ENCODE data around the gene ATP10A. TPM values are rescaled to one million over a fixed set of nuclear protein-coding genes. Genes with fewer than 3 reads are reported as not detected.

ATP10A gene
- total RNA-seq, 1 donor from 2014 or later, result 60.2 TPM

DNA sequence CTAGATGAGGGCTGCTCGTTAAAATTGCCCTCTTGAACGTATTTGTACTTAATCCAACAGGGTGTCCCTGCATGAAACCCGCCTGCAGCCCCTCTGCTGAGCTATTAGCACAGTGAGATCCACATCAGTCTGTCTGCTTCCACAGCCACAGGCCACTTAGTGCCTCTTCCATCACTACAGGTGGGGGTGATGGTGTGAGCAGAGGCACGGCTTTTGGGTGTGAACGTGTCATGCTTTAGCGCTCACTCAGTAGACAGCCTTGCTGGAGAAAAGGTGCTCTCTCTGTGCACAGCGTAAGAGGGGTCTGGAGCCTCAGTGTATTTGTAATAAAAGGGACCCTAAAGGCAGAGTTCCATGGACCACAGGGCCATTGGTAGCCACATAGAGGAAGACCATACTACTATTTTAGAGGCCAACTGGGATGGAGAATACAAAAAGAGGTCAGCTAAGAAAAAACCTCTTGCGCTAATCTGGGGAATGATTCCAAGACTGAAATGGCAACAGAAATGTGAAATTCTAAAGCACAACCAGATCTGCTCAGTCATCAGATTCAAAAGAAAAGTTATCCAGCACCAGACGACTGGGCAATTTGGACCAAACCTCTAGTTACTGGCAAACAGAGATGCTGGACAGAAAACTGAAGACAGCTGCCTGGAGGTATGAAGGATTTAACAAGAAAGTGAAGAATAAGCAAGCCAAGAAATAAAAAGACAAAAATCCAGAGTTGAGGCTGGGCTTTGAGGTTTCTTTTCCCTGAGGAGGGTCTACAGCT, 120.2 kb downstream of the ATP10A start:
- intact Hi-C loops (cut with micrococcal nuclease), result no loop called here

DNA sequence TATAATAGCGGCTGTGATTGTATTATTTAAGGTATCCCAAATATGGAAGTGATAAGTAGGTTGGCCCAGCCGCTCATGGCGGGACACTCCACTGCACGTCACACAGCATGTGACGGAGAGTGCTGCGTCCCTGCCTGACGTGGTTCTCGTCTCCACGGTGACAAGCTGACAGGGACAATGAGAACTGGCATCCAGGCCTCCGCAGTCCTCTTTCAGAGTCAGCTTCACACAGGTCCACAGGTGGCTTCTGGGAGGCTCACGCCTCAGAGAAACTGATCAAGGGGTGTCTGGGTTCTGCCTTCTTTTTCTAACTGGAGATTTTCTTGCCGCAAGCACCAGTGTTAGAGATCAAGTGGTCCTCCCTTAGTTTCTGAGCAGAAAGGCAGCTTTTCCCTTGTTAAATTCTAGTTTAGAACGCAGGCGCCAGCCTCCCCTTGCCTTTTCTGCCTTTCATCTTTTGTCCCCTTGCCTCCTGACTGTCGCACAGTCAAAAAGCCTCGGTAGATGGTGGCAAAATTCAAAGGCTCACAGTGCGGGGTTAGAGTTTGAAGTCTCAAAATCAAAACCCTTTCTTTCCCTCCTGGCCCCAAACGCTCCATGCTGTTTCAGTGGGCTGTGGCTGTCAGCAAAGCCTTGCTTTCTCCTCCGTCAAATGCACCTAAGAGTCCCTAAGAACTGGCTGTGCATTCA, 120.9 kb downstream of the ATP10A start:
- intact Hi-C loops (cut with micrococcal nuclease), result no loop called here

GRCh38 chr15:25741256-25741580, 121.9 kb downstream of the ATP10A start:
- intact Hi-C loops (cut with micrococcal nuclease), result loop anchor here (2.0 kb wide), 1 partner anchor 192 kb away; no protein-coding TSS in a partner anchor

- intact Hi-C loops (cut with micrococcal nuclease), result loop anchor here (2.0 kb wide), 1 partner anchor 192 kb away; no protein-coding TSS in a partner anchor
These were observed 122.5 kb downstream of the ATP10A start for GRCh38 chr15:25740383-25741255.

DNA sequence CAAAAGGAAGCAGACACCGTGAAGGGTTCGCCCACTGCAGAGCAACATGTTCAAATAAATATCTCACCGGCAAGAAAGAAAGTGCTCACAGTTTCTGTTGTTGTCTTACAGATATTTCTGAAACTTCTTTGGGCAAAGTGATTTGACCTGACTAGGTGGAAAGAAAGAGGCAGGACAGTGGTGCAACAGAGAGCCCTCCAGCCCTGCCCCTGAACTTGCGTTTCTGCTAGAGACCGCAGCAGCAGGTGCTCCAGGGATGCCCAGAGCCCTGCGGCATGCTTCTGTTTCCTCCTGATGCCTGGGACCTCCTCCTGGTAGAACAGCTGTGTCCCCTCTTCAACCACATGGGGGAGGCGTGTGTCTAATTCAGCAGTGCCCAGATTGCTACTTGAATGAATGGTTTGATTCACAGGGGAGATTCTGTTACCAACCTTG, 123.4 kb downstream of the ATP10A start:
- intact Hi-C loops (cut with micrococcal nuclease), result loop anchor here (2.0 kb wide), 1 partner anchor 193 kb away; no protein-coding TSS in a partner anchor

DNA sequence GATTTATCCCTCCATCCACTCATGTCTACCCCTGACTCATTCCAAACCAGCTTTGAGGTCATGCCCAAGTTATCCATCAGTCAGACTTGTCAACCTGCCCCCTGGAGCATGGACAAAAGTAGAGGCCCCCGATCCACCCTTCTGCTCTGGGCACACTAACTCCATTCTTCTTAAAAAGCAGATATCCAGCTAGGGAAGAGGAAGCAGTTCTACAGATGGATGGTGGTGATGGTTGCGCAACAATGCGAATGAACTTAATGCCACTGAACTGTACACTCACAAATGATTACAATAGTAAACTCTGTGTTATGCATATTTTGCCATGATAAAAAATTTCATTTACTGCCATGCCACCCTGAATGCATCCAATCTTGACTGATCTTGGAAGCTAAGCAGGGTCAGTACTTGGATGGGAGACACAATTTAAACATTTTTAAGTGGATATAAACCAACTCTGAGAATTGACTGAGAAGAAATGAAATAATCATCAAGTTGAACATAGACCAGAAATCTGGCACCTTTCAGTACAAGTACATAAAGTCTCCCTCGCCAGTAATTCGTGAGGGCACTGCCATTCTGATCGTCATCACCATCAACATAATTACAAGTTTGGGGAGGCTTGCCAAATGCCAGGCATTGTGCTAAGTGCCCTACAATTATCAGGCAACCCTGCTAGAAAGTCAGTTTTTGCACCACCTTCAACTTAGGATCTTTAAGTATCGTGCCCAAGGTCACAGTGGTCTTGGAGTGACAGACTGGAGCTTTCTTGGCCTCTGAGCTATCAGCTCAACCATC, 124.8 kb downstream of the ATP10A start:
- intact Hi-C loops (cut with micrococcal nuclease), result no loop called here

DNA sequence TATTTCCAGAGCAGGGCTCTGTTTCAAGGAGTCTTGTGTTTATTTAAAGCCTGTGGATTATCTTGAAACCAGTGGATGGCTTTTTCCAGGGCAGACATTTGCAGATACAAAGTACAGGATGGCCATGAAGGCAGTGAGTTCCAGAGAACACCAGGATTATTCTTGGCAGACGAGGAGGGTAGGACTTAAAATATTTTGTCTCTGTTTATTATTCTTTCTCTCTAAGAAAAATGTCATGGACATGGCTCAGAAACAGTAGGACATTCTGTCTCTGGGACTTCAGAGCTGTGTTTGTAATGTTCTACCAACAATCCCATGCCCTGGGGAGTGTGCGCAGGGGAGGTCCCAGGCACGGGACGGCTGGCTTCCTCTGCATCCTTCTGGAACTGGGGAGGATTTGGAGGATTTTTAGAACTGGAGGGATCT, 125.9 kb downstream of the ATP10A start:
- intact Hi-C loops (cut with micrococcal nuclease), result no loop called here

DNA sequence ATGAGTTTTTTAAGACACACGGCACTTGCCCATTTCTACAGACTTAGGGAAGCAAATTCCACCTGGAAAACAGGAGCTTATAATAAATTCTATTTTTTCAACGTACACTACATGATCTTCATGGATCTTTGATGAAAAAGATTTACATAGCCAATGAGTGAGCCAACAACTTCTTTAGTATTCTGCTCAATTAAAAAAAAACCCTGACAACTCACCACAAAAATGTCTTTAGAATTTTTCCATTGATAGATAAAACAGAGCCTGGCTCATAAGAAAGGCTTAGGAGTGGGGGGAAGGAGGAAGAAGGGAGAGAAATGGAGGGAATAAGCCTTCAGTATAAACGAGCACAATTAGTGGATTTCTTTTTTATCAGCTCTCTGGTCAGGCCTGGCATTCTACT, 126.7 kb downstream of the ATP10A start:
- intact Hi-C loops (cut with micrococcal nuclease), result no loop called here

- intact Hi-C loops (cut with micrococcal nuclease), result no loop called here
These were observed 127.4 kb downstream of the ATP10A start for GRCh38 chr15:25735550-25736384.

DNA sequence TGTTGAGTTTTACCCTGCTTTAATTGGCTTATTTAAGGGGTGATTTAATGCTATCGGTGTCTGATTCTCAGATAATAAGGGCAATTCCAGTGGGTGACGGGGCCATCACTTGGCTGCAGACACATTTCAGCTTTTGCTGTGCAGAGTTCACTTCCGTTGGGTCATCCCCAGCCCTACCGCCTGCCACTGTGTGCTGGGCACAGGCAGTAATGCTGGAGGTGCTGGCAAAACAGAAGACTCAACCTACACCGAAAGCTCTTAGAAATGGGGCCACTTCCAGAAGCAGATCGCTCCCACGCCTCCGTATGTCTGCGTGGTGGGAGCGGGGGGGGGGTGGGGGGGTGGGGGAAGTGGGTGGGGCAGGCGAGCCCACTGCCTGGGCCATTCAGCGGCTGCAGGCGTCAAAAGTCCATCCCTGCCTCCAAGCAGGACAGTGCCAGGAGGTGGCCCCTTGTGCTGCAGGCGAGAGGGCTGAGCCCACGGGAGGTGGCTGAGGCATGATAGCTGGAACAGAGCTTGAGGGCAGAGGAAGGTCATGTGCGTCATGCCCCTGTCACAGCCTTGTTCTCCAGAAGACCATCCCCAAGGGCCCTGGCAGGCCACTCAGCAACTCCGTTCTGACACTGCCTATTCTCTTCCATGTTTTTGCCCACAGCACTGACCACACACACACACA, 128.3 kb downstream of the ATP10A start:
- intact Hi-C loops (cut with micrococcal nuclease), result no loop called here

GRCh38 chr15:25733856-25734679, 129.1 kb downstream of the ATP10A start:
- intact Hi-C loops (cut with micrococcal nuclease), result no loop called here

GRCh38 chr15:25733036-25733855, 129.9 kb downstream of the ATP10A start:
- intact Hi-C loops (cut with micrococcal nuclease), result no loop called here

DNA sequence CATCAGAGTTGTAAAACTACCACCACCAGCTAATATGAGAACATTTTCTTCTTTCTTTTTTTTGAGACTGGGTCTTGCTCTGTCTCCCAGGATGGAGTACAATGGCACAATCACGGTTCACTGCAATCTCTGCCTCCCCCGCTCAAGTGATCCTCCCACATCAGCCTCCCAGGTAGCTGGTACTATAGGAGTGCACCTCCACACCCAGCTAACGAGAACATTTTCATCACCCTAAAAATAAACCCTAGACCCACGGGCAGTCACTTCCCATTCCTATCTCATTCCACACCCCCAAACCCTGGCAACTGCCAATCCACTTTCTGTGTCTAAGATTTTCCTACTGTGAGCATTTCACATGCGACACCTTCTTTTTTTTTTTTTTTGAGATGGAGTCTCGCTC, 130.9 kb downstream of the ATP10A start:
- intact Hi-C loops (cut with micrococcal nuclease), result no loop called here

GRCh38 chr15:25731411-25731810, 131.7 kb downstream of the ATP10A start:
- intact Hi-C loops (cut with micrococcal nuclease), result no loop called here

DNA sequence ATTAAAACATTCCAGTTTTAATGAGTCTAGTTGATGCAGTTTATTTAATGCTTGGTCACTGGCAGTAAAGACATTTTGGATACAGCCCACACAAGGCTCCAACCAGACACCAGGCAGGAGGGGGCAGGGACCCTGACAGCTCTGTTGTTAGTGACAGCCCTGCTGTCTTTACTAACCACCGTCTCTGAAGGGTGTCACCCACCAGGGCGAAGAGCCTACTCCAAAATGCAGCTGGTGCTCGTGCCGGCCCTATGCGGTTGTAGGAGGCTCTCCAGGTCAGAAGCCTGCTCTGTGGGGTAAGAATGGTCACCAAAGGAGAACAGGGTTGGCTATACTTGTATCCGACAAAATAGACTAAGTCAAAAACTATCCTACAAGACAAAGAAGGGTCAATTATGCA, 132.2 kb downstream of the ATP10A start:
- intact Hi-C loops (cut with micrococcal nuclease), result no loop called here

GRCh38 chr15:25728816-25729215, 134.3 kb downstream of the ATP10A start:
- intact Hi-C loops (cut with micrococcal nuclease), result no loop called here

DNA sequence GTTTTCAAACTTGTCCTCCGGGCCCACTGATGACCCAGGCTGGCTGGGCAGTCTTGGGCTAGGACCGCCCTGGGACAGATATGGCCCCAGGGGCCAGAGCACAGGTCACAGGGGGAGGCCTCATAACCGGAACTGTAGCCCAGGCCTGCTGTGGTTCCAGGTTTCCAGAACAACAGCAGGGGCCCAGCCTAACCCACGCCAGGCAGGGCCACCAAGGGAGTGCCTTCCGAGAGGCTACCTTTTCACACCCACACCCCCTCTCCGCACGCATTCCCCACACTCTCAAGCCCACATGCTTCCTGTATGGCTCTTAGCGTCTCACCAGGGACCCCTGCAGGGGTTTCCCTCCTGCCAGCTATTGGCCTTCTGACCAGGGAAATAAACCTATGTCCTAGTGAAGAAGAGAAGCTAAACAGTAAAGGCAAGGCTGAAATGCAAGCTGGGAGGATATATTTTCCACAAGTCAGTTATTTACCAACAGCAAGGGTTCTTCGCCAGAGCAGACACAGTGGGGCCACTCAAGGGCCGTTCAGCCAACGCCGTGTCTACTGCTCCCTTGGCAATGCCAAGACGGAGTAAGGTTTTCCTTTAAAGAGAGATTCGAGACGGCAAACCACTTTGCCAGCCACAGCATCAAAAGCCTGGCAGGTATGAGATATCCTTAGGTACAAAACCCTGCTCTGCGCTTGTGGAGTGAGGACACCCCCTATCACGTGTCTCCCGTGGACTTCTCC, 135.1 kb downstream of the ATP10A start:
- intact Hi-C loops (cut with micrococcal nuclease), result no loop called here

Data from T-helper 1 cell treated with Interleukin-12 subunit alpha and Interleukin-12 subunit beta and Interleukin-4 antibody, amounts not matched to agents 30 ng/mL and 1 ng/mL, for 36 hours (primary cell).